ENCODE measurements around the gene MYBPH. TPM values are rescaled to one million over a fixed set of nuclear protein-coding genes. Genes with fewer than 3 reads are reported as not detected.

Gene MYBPH
- polyA plus RNA-seq, 2 of the 4 experiments (the other 2 are of a cell fraction): not detected

DNA sequence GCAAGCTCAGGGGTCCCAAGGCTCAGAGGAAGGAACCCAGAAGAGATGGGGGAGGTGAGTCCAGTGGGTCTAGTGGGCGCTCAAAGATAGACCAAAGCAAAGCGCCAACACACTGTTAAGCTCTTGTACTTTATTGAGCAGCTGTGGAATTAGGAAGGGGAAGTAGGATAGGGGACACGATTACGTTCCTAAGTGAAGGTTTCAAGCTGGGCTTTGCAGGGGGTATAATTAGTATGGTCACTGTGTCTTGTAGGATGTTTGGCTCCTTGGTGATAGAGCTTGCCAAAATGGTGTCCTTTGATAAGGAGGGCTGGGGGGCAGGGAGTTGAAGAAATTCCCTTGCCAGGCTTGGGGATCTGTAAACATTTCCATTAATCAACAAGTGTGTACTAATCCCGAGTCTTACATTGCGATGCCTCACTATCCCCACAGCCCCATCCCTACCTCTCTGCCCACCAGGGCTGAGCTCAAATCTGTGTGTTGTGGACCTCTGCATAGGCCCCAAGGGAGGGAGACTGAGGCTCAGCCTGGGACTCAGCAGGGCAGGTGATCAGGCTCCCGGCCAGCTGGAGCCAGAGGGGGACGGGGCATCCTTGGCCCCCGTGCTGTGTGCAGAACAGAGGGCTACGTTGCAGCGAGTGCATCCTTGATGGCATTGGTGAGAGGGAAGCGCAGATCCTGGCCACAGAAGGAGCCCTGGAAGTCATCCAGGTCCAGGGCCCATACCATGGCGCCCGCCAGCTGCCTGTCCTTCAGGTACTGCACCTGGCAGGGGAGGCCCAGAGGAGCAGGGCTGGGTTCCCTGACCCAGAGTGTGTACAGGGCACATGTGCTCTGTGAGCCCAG lies 3.4 kb upstream of the MYBPH start:
- WGBS (ENCODE audit: missing lambda C conversion rate): 91% methylated on average over 11 of the region's 14 CpGs
- no peak overlapping the region for H3K4me3 ChIP-seq
- ChIA-PET POLR2A (no interaction called here), CTCF (interaction anchor here (0.8 to 13.2 kb wide), 8 partner anchors 10 to 140 kb away, joined by 3 to 188 read pairs (median 3); no protein-coding TSS in a partner anchor)
- H3K27ac ChIP-seq: peak overlapping the region; percentile 76 to 81; a peak in 5 of 6 replicates
- FAIRE-seq (no peak), ATAC-seq (no peak), DNase-seq (ENCODE audit: low read depth in 1 of 2, low spot score in 1 of 2) (no peak)
- H3K4me2 ChIP-seq: peak overlapping the region; percentile 56; the same call in 2 of the 3 replicates
- no peaks in the 10 kb centered on the region for H3K9me3 ChIP-seq
- H3K4me1 ChIP-seq: peaks cover 30% of the 10 kb centered on the region
- no peak for TF ChIP-seq JUNB (IDR thresholded peaks at IDR 0.05)
- TF ChIP-seq RAD21 (conservative IDR thresholded peaks at IDR 0.05 in 1 of 2, IDR thresholded peaks at IDR 0.05 in 1 of 2): no peak
- no peak for TF ChIP-seq SMC3 (IDR thresholded peaks at IDR 0.05)
- no peak for TF ChIP-seq EP300 (IDR thresholded peaks at IDR 0.05)
- TF ChIP-seq NR3C1 (IDR thresholded peaks at IDR 0.05): no peak
- TF ChIP-seq, protein P1, sequence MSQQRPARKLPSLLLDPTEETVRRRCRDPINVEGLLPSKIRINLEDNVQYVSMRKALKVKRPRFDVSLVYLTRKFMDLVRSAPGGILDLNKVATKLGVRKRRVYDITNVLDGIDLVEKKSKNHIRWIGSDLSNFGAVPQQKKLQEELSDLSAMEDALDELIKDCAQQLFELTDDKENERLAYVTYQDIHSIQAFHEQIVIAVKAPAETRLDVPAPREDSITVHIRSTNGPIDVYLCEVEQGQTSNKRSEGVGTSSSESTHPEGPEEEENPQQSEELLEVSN (IDR thresholded peaks at IDR 0.05; ENCODE audit: borderline replicate concordance, low read depth): no peak
- TF ChIP-seq HEYL (CRISPR knock-in tag; IDR thresholded peaks at IDR 0.05): no peak
- TF ChIP-seq RARB (CRISPR knock-in tag; IDR thresholded peaks at IDR 0.05): no peak
- no peak for TF ChIP-seq EHF (CRISPR knock-in tag; IDR thresholded peaks at IDR 0.05)
- TF ChIP-seq FOSB (CRISPR knock-in tag; IDR thresholded peaks at IDR 0.05): no peak
- TF ChIP-seq ZFP36 (IDR thresholded peaks at IDR 0.05; ENCODE audit: borderline replicate concordance, partially characterized antibody): no peak
- no peak for TF ChIP-seq CBX8 (IDR thresholded peaks at IDR 0.05)

GRCh38 chr1:203178083-203178482 lies 2.5 kb upstream of the MYBPH start:
- POLR2A ChIA-PET: no interaction called here
- no peak for TF ChIP-seq ZSCAN20 (CRISPR knock-in tag; IDR thresholded peaks at IDR 0.05)
- TF ChIP-seq FOSL2 (IDR thresholded peaks at IDR 0.05): 0 out of 2 replicates have a peak, but pooled peaks have one; percentile 8
- TF ChIP-seq FOSL2 (CRISPR knock-in tag; IDR thresholded peaks at IDR 0.05): no peak
- Histone ChIP-seq H3K27ac (peak overlapping the region; percentile 76 to 81), H3K4me2 (peak overlapping the region; percentile 56), H3K9me3 (no peaks in the 10 kb centered on the region), H3K4me1 (peaks cover 30% of the 10 kb centered on the region), H3K4me3 (no peak overlapping the region)
- FAIRE-seq (peak; percentile 83), DNase-seq (ENCODE audit: low read depth in 1 of 2, low spot score in 1 of 2) (peak; percentile 38 to 42), ATAC-seq (peak; percentile 55 to 72; a peak in 5 of 6 replicates)
- WGBS (ENCODE audit: missing lambda C conversion rate): 27% methylated on average over 5 of the region's 5 CpGs
- CTCF ChIA-PET: interaction anchor here (1.3 to 13.2 kb wide), 6 partner anchors 9 to 139 kb away, joined by 3 to 188 read pairs (median 7); no protein-coding TSS in a partner anchor

DNA sequence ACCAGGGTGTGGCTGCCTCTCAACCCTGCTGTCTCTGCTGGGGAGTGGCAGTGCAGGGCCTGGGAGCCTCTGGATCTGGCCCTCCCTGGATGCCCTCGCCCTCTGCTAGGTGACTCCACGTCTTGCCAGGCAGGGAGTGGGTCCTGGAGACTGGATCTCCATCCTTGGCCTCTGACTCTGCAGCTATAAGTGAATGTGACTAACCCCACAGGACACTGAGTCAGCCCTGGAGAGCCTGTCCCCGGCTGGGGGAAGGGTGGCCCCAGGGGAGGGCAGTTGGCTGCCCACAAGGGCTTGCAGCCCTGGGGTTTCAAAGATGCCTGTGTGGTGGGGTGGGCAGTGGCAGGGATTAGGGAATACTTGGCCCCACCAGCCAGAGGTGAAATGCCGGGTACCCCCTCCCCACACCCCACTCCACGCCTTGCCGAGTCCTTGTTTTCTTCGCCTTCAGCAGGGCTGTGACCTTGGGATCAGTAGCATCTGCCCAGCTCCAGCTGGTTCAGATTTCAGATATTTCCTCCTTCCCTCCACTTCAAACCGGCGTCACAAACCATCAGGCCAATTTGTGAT lies 1.9 kb upstream of the MYBPH start:
- POLR2A ChIA-PET: no interaction called here
- Histone ChIP-seq H3K4me1 (peaks cover 32% of the 10 kb centered on the region), H3K27ac (peak overlapping the region; percentile 76 to 81), H3K4me2 (peak overlapping the region; percentile 56), H3K9me3 (no peaks in the 10 kb centered on the region), H3K4me3 (no peak overlapping the region)
- ATAC-seq (peak; percentile 60 to 63), FAIRE-seq (no peak), DNase-seq (ENCODE audit: low read depth in 1 of 2, low spot score in 1 of 2) (peak; percentile 29 to 43)
- no peak for TF ChIP-seq POLR2AphosphoS2 (conservative IDR thresholded peaks at IDR 0.05; ENCODE audit: low read length)
- no peak for TF ChIP-seq FOSL2 (IDR thresholded peaks at IDR 0.05)
- TF ChIP-seq FOSL2 (CRISPR knock-in tag; IDR thresholded peaks at IDR 0.05): peak; percentile 33; the same call in 1 of the 2 replicates
- TF ChIP-seq JUNB (IDR thresholded peaks at IDR 0.05): peak; percentile 22; the same call in 1 of the 2 replicates
- CTCF ChIA-PET: interaction anchor here (1.3 to 13.2 kb wide), 4 partner anchors 28 to 138 kb away, joined by 3 to 188 read pairs (median 15); no protein-coding TSS in a partner anchor
- WGBS (ENCODE audit: missing lambda C conversion rate): 36% methylated on average over 7 of the region's 9 CpGs

DNA sequence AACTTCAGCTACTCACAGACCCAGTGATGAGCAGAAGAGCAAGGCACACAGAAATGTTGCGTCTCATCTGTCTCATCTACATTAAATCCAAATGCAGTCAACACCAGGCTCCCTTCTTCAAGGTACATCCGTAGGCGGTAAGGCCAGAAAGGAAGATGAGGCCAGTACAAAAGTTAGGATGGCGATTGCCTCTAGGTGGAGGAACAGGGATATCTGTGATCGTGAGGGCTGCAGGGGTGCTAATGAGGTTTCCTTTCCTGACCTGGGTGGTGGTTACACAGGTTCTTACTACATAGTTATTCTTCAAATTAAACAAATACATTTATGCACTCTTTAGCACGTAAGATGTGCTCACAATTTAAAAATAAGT lies 1.4 kb upstream of the MYBPH start:
- FAIRE-seq: no peak
- Histone ChIP-seq H3K27ac (peak overlapping the region; percentile 76 to 81), H3K9me3 (no peaks in the 10 kb centered on the region), H3K4me1 (peaks cover 34% of the 10 kb centered on the region), H3K4me3 (no peak overlapping the region), H3K4me2 (peak overlapping the region; percentile 56)
- 90% methylated on average over 6 of the region's 6 CpGs for WGBS (ENCODE audit: missing lambda C conversion rate)
- TF ChIP-seq, protein P2, sequence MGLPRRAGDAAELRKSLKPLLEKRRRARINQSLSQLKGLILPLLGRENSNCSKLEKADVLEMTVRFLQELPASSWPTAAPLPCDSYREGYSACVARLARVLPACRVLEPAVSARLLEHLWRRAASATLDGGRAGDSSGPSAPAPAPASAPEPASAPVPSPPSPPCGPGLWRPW (IDR thresholded peaks at IDR 0.05): no peak
- TF ChIP-seq ZNF302 (CRISPR knock-in tag; IDR thresholded peaks at IDR 0.05): no peak
- no peak for DNase-seq (ENCODE audit: low read depth in 1 of 2, low spot score in 1 of 2)
- ChIA-PET CTCF (interaction anchor here (2.9 to 13.2 kb wide), 4 partner anchors 40 to 138 kb away, joined by 11 to 188 read pairs (median 48); no protein-coding TSS in a partner anchor), POLR2A (no interaction called here)
- no peak for ATAC-seq
